SK-N-SH (cell line): ENCODE data around the gene SNX6. TPM values are rescaled to one million over a fixed set of nuclear protein-coding genes. Genes with fewer than 3 reads are reported as not detected.

Experiments used
- CTCF ChIA-PET: fragments of 300-600, 350-600 bp; formaldehyde crosslinking; extraction: SDS; loops from one replicate; lab custom pipeline; 2021; lab: Yijun Ruan, JAX
- POLR2A ChIA-PET: fragments of 350-600 bp; sonication (Branson Sonifier 250); formaldehyde crosslinking; extraction: SDS; loops from one replicate; lab custom pipeline; 2020; ENCODE audit warnings: antibody characterized with exemption, inconsistent platforms; lab: Yijun Ruan, JAX
- DNase-seq: peaks from one replicate; pipeline ENCODE4 v3.0.0; 2012
- H2AFZ ChIP-seq: fragments of 200-600 bp; sonication (generic); 2 replicates; pipeline ENCODE4 v1.8.1; 2016; ENCODE audit warnings: antibody characterized with exemption, mild to moderate bottlenecking, low read depth
- H3F3A ChIP-seq: fragments of 200-600 bp; sonication (generic); replicated peaks from 2 replicates; pipeline ENCODE3; 2016; ENCODE audit warnings: antibody characterized with exemption, mild to moderate bottlenecking; ENCODE audit not compliant: insufficient read depth
- H3K27ac ChIP-seq, 2 experiments: fragments of 200-500 bp in 1 of 2; fragments of 200-600 bp in 1 of 2; sonication (Bioruptor generic) in 1 of 2; sonication (generic), shearing (Covaris generic) in 1 of 2; 2 replicates each; pipeline versions ENCODE4 v1.5.1 to v1.6.1; 2014 to 2016; ENCODE audit warnings: low read depth in 2 of 2, inconsistent platforms in 1 of 2, low read length in 1 of 2, mild to moderate bottlenecking in 1 of 2, mixed read lengths in 1 of 2
- H3K27me3 ChIP-seq: fragments of 200-600 bp; sonication (generic), shearing (Covaris generic); 2 replicates; pipeline ENCODE4 v1.6.1; 2016; ENCODE audit warnings: mixed run types; ENCODE audit not compliant: insufficient read depth
- H3K36me3 ChIP-seq, 2 experiments: fragments of 200-500 bp in 1 of 2; fragments of 200-600 bp in 1 of 2; sonication (Bioruptor generic) in 1 of 2; sonication (generic) in 1 of 2; replicated peaks in 1 of 2; 2 replicates each; pipeline versions ENCODE3 to v1.5.1; 2014 to 2016; ENCODE audit warnings: low read length in 1 of 2, mild to moderate bottlenecking in 1 of 2; ENCODE audit not compliant: insufficient read depth in 2 of 2, control insufficient read depth in 1 of 2
- H3K4me1 ChIP-seq, 2 experiments: fragments of 200-500 bp in 1 of 2; fragments of 200-600 bp in 1 of 2; sonication (Bioruptor generic) in 1 of 2; sonication (generic), shearing (Covaris generic) in 1 of 2; 2 replicates each; pipeline versions ENCODE4 v1.5.1 to v1.6.1; 2014 to 2016; ENCODE audit warnings: low read depth in 1 of 2, low read length in 1 of 2, mixed run types in 1 of 2; ENCODE audit not compliant: insufficient read depth in 2 of 2, control insufficient read depth in 1 of 2
- H3K4me2 ChIP-seq: fragments of 200-600 bp; sonication (generic), shearing (Covaris generic); 2 replicates; pipeline ENCODE4 v1.6.1; 2017; ENCODE audit warnings: mixed run types
- H3K4me3 ChIP-seq, 2 experiments: fragments of 200-500 bp in 1 of 2; fragments of 200-600 bp in 1 of 2; sonication (Bioruptor generic) in 1 of 2; sonication (generic), shearing (Covaris generic) in 1 of 2; 2 replicates each; pipeline versions ENCODE4 v1.5.1 to v1.8.1; 2014 to 2016; ENCODE audit warnings: low read depth in 2 of 2, inconsistent platforms in 1 of 2, low read length in 1 of 2, mild to moderate bottlenecking in 1 of 2, mixed read lengths in 1 of 2, moderate library complexity in 1 of 2
- H3K79me2 ChIP-seq: fragments of 200-600 bp; sonication (generic); 2 replicates; pipeline ENCODE4 v1.8.1; 2017; ENCODE audit warnings: mild to moderate bottlenecking; ENCODE audit not compliant: insufficient read depth
- H3K9ac ChIP-seq: fragments of 200-600 bp; sonication (generic); 2 replicates; pipeline ENCODE4 v1.6.1; 2017; ENCODE audit warnings: mixed run types
- H3K9me2 ChIP-seq: fragments of 200-600 bp; sonication (generic); 2 replicates; pipeline ENCODE4 v1.6.1; 2017; ENCODE audit warnings: mixed run types
- H3K9me3 ChIP-seq: fragments of 200-600 bp; sonication (generic); 2 replicates; pipeline ENCODE4 v1.6.1; 2017; ENCODE audit warnings: mixed run types, mild to moderate bottlenecking, moderate library complexity
- H4K20me1 ChIP-seq: fragments of 200-600 bp; sonication (generic); 2 replicates; pipeline ENCODE4 v1.6.1; 2017; ENCODE audit warnings: mild to moderate bottlenecking, mixed run types; ENCODE audit not compliant: insufficient read depth
- ELF1 ChIP-seq: IDR thresholded peaks from 2 replicates; pipeline ENCODE4 v1.4.0; 2012
- EZH2phosphoT487 ChIP-seq: fragments of 200-600 bp; sonication (generic); IDR thresholded peaks from 2 replicates; pipeline ENCODE4 v1.6.1; 2017; ENCODE audit warnings: low read depth, mixed run types, mild to moderate bottlenecking, antibody characterized with exemption, moderate library complexity, borderline replicate concordance
- FOXM1 ChIP-seq: IDR thresholded peaks from 2 replicates; pipeline ENCODE4 v1.4.0; 2012; ENCODE audit warnings: low read depth, mild to moderate bottlenecking
- GABPA ChIP-seq: IDR thresholded peaks from 2 replicates; pipeline ENCODE4 v1.4.0; 2012; ENCODE audit warnings: low read depth, mild to moderate bottlenecking
- JUND ChIP-seq: IDR thresholded peaks from 2 replicates; pipeline ENCODE4 v1.4.0; 2012
- MAX ChIP-seq: IDR thresholded peaks from 2 replicates; pipeline ENCODE4 v1.4.0; 2012; ENCODE audit warnings: low read depth
- MEF2A ChIP-seq: IDR thresholded peaks from 2 replicates; pipeline ENCODE4 v1.4.0; 2012; ENCODE audit warnings: low read depth, borderline replicate concordance
- NFIC ChIP-seq: IDR thresholded peaks from 2 replicates; pipeline ENCODE4 v1.4.0; 2012; ENCODE audit warnings: borderline replicate concordance
- PBX3 ChIP-seq: IDR thresholded peaks from 2 replicates; pipeline ENCODE4; 2012
- POLR2AphosphoS5 ChIP-seq: IDR thresholded peaks from 2 replicates; pipeline ENCODE4 v1.6.1; 2012; ENCODE audit warnings: low read depth, low read length
- RAD21 ChIP-seq: IDR thresholded peaks from 2 replicates; pipeline ENCODE4 v1.6.1; 2012; ENCODE audit warnings: mild to moderate bottlenecking, low read length
- RCOR1 ChIP-seq: fragments of 150-350 bp; IDR thresholded peaks from 2 replicates; pipeline ENCODE4 v1.6.1; 2017; ENCODE audit warnings: antibody characterized with exemption, low read length
- REST ChIP-seq: IDR thresholded peaks from 2 replicates; pipeline ENCODE4 v1.6.1; 2012; ENCODE audit warnings: mild to moderate bottlenecking, low read depth, low read length, moderate library complexity
- RFX5 ChIP-seq: IDR thresholded peaks from 2 replicates; pipeline ENCODE4 v1.6.1; 2012; ENCODE audit warnings: mild to moderate bottlenecking, improper control_type of control experiment, low read length
- RXRA ChIP-seq: IDR thresholded peaks from 2 replicates; pipeline ENCODE4 v1.4.0; 2012; ENCODE audit warnings: low read depth, mild to moderate bottlenecking, borderline replicate concordance
- SIN3A ChIP-seq: IDR thresholded peaks from 2 replicates; pipeline ENCODE4 v1.6.1; 2012; ENCODE audit warnings: low read depth, mild to moderate bottlenecking, low read length, moderate library complexity, borderline replicate concordance
- SMC3 ChIP-seq: IDR thresholded peaks from 2 replicates; pipeline ENCODE4 v1.6.1; 2012; ENCODE audit warnings: low read depth, low read length, improper control_type of control experiment
- TAF1 ChIP-seq: IDR thresholded peaks from 2 replicates; pipeline ENCODE4 v1.6.1; 2012; ENCODE audit warnings: low read depth, mild to moderate bottlenecking, low read length, moderate library complexity, borderline replicate concordance
- TCF12 ChIP-seq: IDR thresholded peaks from 2 replicates; pipeline ENCODE4 v1.4.0; 2012
- TEAD4 ChIP-seq: IDR thresholded peaks from 2 replicates; pipeline ENCODE4 v1.4.0; 2012; ENCODE audit warnings: mild to moderate bottlenecking, borderline replicate concordance; ENCODE audit not compliant: insufficient read depth
- USF2 ChIP-seq: fragments of 150-350 bp; IDR thresholded peaks from 2 replicates; pipeline ENCODE4 v1.6.1; 2017; ENCODE audit warnings: antibody characterized with exemption, low read length, low read depth, borderline replicate concordance
- YY1 ChIP-seq: IDR thresholded peaks from 2 replicates; pipeline ENCODE4 v1.4.0; 2012; ENCODE audit warnings: low read depth, mild to moderate bottlenecking
- ZBTB33 ChIP-seq: IDR thresholded peaks from 2 replicates; pipeline ENCODE4 v1.4.0; 2012; ENCODE audit warnings: low read depth, borderline replicate concordance
- WGBS: methylation state at CpG from one replicate; pipeline ENCODE4 v1.1.6; 2017; ENCODE audit warnings: low lambda C conversion rate; 5-methylcytosine and 5-hydroxymethylcytosine counted together
- polyA plus RNA-seq, 3 experiments: library from polyadenylated mRNA; depleted of rRNA; stranded (reverse); fragments of >200 nt; gene quantifications; 2 replicates each; pipeline ENCODE4 v1.2.3, GENCODE V29; 2012

Gene SNX6
- polyA plus RNA-seq, 1 of the 3 experiments (the other 2 are of a cell fraction) = 33.1 TPM

- TF ChIP-seq PBX3 (no peak), SIN3A (peak; percentile 36; the same call in 1 of the 2 replicates), RCOR1 (peak; percentile 34; the same call in 1 of the 2 replicates), EZH2phosphoT487 (no peak), TEAD4 (no peak), GABPA (no peak), YY1 (peak; percentile 77), RAD21 (no peak), TCF12 (no peak), TAF1 (peak; percentile 41; the same call in 1 of the 2 replicates), FOXM1 (no peak), ELF1 (no peak), POLR2AphosphoS5 (0 out of 2 replicates have a peak, but pooled peaks have one; percentile 54), RFX5 (no peak)
Measured at GRCh38 chr14:34629657-34630529, at the start of gene SNX6 (continued).

GRCh38 chr14:34678735-34679134, 48.8 kb upstream of the SNX6 start:
- no peak overlapping the region for H3K4me3 ChIP-seq
- H3K36me3 ChIP-seq = no peaks in the 10 kb centered on the region
- no peak overlapping the region for H3K9ac ChIP-seq
- no peaks in the 10 kb centered on the region for H3K27me3 ChIP-seq
- H2AFZ ChIP-seq = no peak overlapping the region
- H3K9me2 ChIP-seq = no peaks in the 10 kb centered on the region
- CTCF ChIA-PET = no interaction called here
- H3K4me1 ChIP-seq = peaks cover 3 to 18% of the 10 kb centered on the region in 2 experiments; a peak in 2 of 4 replicates
- no peak overlapping the region for H3K4me2 ChIP-seq
- POLR2A ChIA-PET = no interaction called here
- 93% methylated on average over 8 of the region's 8 CpGs for WGBS
- H3F3A ChIP-seq = no peaks in the 10 kb centered on the region
- no peaks in the 10 kb centered on the region for H4K20me1 ChIP-seq
- no peaks in the 10 kb centered on the region for H3K79me2 ChIP-seq
- H3K9me3 ChIP-seq = no peaks in the 10 kb centered on the region
- no peak for DNase-seq
- H3K27ac ChIP-seq = no peak overlapping the region
- no peak for TF ChIP-seq MEF2A
- no peak for TF ChIP-seq RFX5
- TF ChIP-seq USF2 = no peak
- TF ChIP-seq REST = no peak
- no peak for TF ChIP-seq RXRA
- TF ChIP-seq GABPA = no peak
- TF ChIP-seq ZBTB33 = no peak
- TF ChIP-seq PBX3 = no peak
- TF ChIP-seq JUND = no peak
- TF ChIP-seq MAX = no peak
- no peak for TF ChIP-seq EZH2phosphoT487
- TF ChIP-seq RAD21 = no peak
- no peak for TF ChIP-seq SMC3
- TF ChIP-seq NFIC = no peak
